Keratinocyte (primary cell): ENCODE results near the gene CARS1. TPM values are rescaled to one million over a fixed set of nuclear protein-coding genes. Genes with fewer than 3 reads are reported as not detected.

Source experiments
- DNase-seq: peaks from one replicate; pipeline ENCODE4 v3.0.0-alpha.2; 2011; ENCODE audit warnings: low read depth, missing footprints, low spot score
- FAIRE-seq: peaks from 2 replicates; lab custom pipeline; 2011; peaks lifted over from hg19 to GRCh38; lab: Jason Lieb, UNC
- H2AFZ ChIP-seq: 2 replicates; pipeline ENCODE4 v1.6.0; 2012; ENCODE audit warnings: low read length, control low read depth, inconsistent platforms; ENCODE audit not compliant: control insufficient read depth
- H3K27ac ChIP-seq: 2 replicates; pipeline ENCODE4 v1.5.1; 2011; ENCODE audit warnings: low read length; ENCODE audit not compliant: control insufficient read depth, insufficient read depth
- H3K27me3 ChIP-seq: 3 replicates; pipeline ENCODE4 v1.6.0; 2011; ENCODE audit warnings: low read length; ENCODE audit not compliant: control insufficient read depth, insufficient read depth; ENCODE audit errors: extremely low read depth
- H3K36me3 ChIP-seq, 2 experiments: 2 replicates in 1 of 2; 3 replicates in 1 of 2; pipeline ENCODE4 v1.5.1; 2011; ENCODE audit warnings: low read length in 2 of 2, mild to moderate bottlenecking in 1 of 2; ENCODE audit not compliant: control insufficient read depth in 2 of 2, insufficient read depth in 2 of 2; ENCODE audit errors: extremely low read depth in 1 of 2
- H3K4me1 ChIP-seq: 3 replicates; pipeline ENCODE4 v1.5.1; 2011; ENCODE audit warnings: low read length; ENCODE audit not compliant: control insufficient read depth, insufficient read depth; ENCODE audit errors: extremely low read depth
- H3K4me2 ChIP-seq: 3 replicates; pipeline ENCODE4 v1.6.0; 2011; ENCODE audit warnings: low read depth, low read length; ENCODE audit not compliant: control insufficient read depth, insufficient read depth; ENCODE audit errors: extremely low read depth
- H3K4me3 ChIP-seq, 3 experiments: fragments of 200-600 bp in 1 of 3; sonication (generic) in 1 of 3; 2 replicates in 2 of 3; 3 replicates in 1 of 3; pipeline ENCODE4 v1.5.1; 2011 to 2016; ENCODE audit warnings: low read length in 3 of 3, mild to moderate bottlenecking in 3 of 3, control low read depth in 2 of 3, inconsistent platforms in 1 of 3, low read depth in 1 of 3, mixed read lengths in 1 of 3, mixed run types in 1 of 3, moderate library complexity in 1 of 3; ENCODE audit not compliant: control insufficient read depth in 2 of 3, insufficient read depth in 2 of 3; ENCODE audit errors: extremely low read depth in 1 of 3
- H3K79me2 ChIP-seq: 2 replicates; pipeline ENCODE4 v1.6.0; 2012; ENCODE audit warnings: low read length; ENCODE audit not compliant: control insufficient read depth, insufficient read depth
- H3K9ac ChIP-seq: 3 replicates; pipeline ENCODE4 v1.6.0; 2011; ENCODE audit warnings: low read length; ENCODE audit not compliant: control insufficient read depth, insufficient read depth; ENCODE audit errors: extremely low read depth
- H3K9me1 ChIP-seq: 3 replicates; pipeline ENCODE4 v1.6.0; 2011; ENCODE audit warnings: low read length; ENCODE audit not compliant: control insufficient read depth, insufficient read depth; ENCODE audit errors: extremely low read depth
- H3K9me3 ChIP-seq: 2 replicates; pipeline ENCODE4 v1.5.1; 2012; ENCODE audit warnings: low read depth, low read length; ENCODE audit not compliant: control insufficient read depth
- H4K20me1 ChIP-seq: 3 replicates; pipeline ENCODE4 v1.6.0; 2011; ENCODE audit warnings: low read length; ENCODE audit not compliant: control insufficient read depth, insufficient read depth; ENCODE audit errors: extremely low read depth
- CTCF ChIP-seq, 3 experiments: IDR thresholded peaks in 1 of 3; conservative IDR thresholded peaks in 1 of 3; optimal IDR thresholded peaks in 1 of 3; 2 replicates in 2 of 3; 3 replicates in 1 of 3; pipeline versions ENCODE3 to v1.5.1; 2011; ENCODE audit warnings: low read length in 3 of 3, mild to moderate bottlenecking in 3 of 3, moderate library complexity in 2 of 3, control low read depth in 1 of 3, inconsistent platforms in 1 of 3; ENCODE audit not compliant: insufficient read depth in 2 of 3; ENCODE audit errors: extremely low read depth in 1 of 3
- EZH2 ChIP-seq: IDR thresholded peaks from one replicate; pipeline ENCODE4 v1.6.1; 2012; ENCODE audit warnings: inconsistent platforms, mild to moderate bottlenecking, low read length, moderate library complexity
- dilution Hi-C: fragments of 300-500 bp; cut with MboI; formaldehyde crosslinking; loops from one replicate; pipeline ENCODE4 v1.7.0; 2020; ENCODE audit warnings: low sequenced_read_pairs; ENCODE audit not compliant: extremely low pct_ligation_motif_present
- polyA plus RNA-seq, 5 experiments: library from polyadenylated mRNA; depleted of rRNA in 3 of 5; stranded (reverse) in 3 of 5; stranded (forward) in 1 of 5; unstranded in 1 of 5; fragments of >200 nt; gene quantifications; 1 replicate in 1 of 5; 2 replicates in 3 of 5; 3 replicates in 1 of 5; pipeline versions ENCODE4 v1.2.1 to v1.2.3, GENCODE V29; 2011 to 2012; ENCODE audit warnings: missing spikeins in 2 of 5, low read depth in 1 of 5, low replicate concordance in 1 of 5

CARS1 gene
- polyA plus RNA-seq, 1 donor (not counting 4 experiments of a cell fraction or from before 2014, with no cell fraction given): 60.7 TPM

DNA sequence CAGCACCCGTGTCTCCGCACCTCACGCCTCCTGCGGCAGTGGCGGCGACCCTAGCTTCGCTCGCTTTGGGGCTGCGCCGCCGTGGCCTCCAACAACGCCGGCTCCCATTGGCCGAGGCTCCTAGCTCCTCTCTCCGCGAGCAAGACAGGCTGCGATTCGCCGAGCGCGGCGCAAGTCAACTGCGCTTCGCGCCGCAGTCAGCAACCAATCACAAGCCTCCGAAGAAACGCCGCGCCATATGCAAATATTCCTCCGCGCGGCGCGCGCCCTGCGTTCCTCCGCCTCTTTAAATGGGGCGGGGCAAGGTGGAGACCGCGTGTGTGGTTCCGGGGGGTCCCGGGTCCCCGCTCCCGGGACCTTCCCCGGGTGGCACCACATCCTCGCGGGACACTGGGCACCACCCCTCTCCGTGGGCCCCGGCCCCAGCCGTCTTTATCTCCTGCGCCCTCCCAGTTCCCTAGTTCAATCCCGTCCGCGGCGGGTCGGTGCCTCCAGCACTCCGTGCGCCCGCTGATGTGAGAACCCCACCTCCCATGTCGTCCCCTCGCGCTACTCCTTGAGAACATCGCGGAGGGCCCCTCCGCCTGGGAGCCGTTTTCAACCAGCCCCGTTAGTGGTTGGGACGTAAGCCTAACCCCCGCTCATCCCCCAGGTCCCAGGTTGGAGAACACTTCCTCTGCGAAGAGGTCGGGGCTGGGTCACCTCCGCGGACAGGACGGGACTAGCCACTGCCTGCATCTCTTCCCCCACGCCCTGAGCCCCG lies 64.8 kb downstream of the CARS1 start, which contains the start of gene NAP1L4:
Gene NAP1L4, minus strand, starts transcription at position 96 of the 763 bp plus-strand sequence. CDS start 13,109 bp downstream, outside the sequence.
- peak; percentile 83 for DNase-seq
- TF ChIP-seq EZH2: no peak
- no peak for TF ChIP-seq CTCF (optimal IDR thresholded peaks at IDR 0.05 in 1 of 3, IDR thresholded peaks at IDR 0.05 in 1 of 3, conservative IDR thresholded peaks at IDR 0.05 in 1 of 3; ENCODE audit: extremely low read depth in 1 of 3, insufficient read depth in 2 of 3, low read length in 3 of 3)
- peak; percentile 51 for FAIRE-seq
- H3K9ac ChIP-seq: peak within 1 kb of the TSS; percentile 88
- peaks cover 44% of the 10 kb centered on the region for H3K79me2 ChIP-seq
- H2AFZ ChIP-seq: peak within 1 kb of the TSS; percentile 95
- H4K20me1 ChIP-seq: peaks cover 12% of the 10 kb centered on the region
- peak within 1 kb of the TSS; percentile 87 for H3K27ac ChIP-seq
- peaks cover 27% of the 10 kb centered on the region for H3K4me1 ChIP-seq
- no peaks in the 10 kb centered on the region for H3K9me1 ChIP-seq
- dilution Hi-C loops: no loop called here
- H3K27me3 ChIP-seq: no peaks in the 10 kb centered on the region
- peak within 1 kb of the TSS; percentile 96 for H3K4me2 ChIP-seq
- H3K36me3 ChIP-seq: no peaks in the 10 kb centered on the region
- H3K9me3 ChIP-seq: no peaks in the 10 kb centered on the region
- peak within 1 kb of the TSS; percentile 59 to 93 (median 86) for H3K4me3 ChIP-seq

- no peaks in the 10 kb centered on the region for H3K9me1 ChIP-seq
- peak overlapping the region; percentile 59 to 93 (median 86) for H3K4me3 ChIP-seq
- TF ChIP-seq CTCF (optimal IDR thresholded peaks at IDR 0.05 in 1 of 3, IDR thresholded peaks at IDR 0.05 in 1 of 3, conservative IDR thresholded peaks at IDR 0.05 in 1 of 3; ENCODE audit: extremely low read depth in 1 of 3, insufficient read depth in 2 of 3, low read length in 3 of 3): no peak
- no peak for TF ChIP-seq EZH2
- peak overlapping the region; percentile 44 for H2AFZ ChIP-seq
- no peak for DNase-seq
- no peak for FAIRE-seq
- peaks cover 52% of the 10 kb centered on the region for H3K79me2 ChIP-seq
- peak overlapping the region; percentile 94 for H3K4me2 ChIP-seq
- peaks cover 12% of the 10 kb centered on the region for H4K20me1 ChIP-seq
- peaks cover 5 to 6% of the 10 kb centered on the region in 2 experiments for H3K36me3 ChIP-seq
- peaks cover 27% of the 10 kb centered on the region for H3K4me1 ChIP-seq
- dilution Hi-C loops: no loop called here
- peak overlapping the region; percentile 87 for H3K27ac ChIP-seq
- no peaks in the 10 kb centered on the region for H3K9me3 ChIP-seq
- no peaks in the 10 kb centered on the region for H3K27me3 ChIP-seq
- H3K9ac ChIP-seq: peak overlapping the region; percentile 88
These were observed 65.6 kb downstream of the CARS1 start for GRCh38 chr11:2991452-2992233.
